HG02763 (cell line): ENCODE measurements around the gene GINS2.

Source experiments
- ATAC-seq: cut with Tn5 transposase; IDR thresholded peaks from one replicate; pipeline ENCODE4 v1.9.1; 2021; ENCODE audit warnings: mild to moderate bottlenecking, moderate library complexity; ENCODE audit not compliant: unreplicated experiment

GINS2 gene

DNA sequence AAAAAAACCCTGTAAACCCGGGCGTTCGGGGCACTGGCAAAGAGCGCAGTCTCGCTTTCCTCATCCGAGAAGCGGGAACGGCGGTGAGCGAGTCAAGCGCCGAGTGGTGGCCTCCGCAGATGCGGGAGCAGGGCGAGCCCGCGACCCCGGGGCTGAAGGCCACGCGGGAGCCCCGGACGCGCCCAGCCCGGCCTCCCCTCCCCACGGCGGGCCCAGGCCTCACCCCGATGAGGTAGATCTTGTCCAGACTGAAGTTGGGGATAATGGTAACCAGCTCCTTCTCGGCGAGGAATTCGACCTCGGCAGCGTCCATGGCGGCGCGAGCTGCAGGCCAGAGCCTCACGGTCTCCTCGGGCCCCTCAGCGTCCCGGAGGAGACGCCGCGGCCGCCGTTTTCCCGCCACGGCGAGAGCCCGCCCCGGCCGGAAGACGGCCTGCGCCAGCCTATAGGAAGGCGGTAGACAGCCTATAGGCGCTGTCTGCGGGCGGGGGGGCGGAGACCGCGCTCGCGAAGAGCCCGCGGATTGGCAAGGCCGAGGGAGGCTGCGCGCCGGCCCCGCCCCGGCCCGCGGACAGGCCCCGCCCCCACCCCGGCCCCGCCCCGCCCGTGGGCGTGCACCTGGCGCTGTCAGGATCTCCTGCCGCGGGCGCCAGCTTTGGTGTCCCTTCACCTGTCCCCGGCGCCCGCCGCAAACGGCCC is at the start of gene GINS2:
Gene GINS2, minus strand, starts transcription at position 369 of the 699 bp plus-strand sequence. Its CDS starts 56 bp downstream, at position 313.
- ATAC-seq = peak; percentile 95

DNA sequence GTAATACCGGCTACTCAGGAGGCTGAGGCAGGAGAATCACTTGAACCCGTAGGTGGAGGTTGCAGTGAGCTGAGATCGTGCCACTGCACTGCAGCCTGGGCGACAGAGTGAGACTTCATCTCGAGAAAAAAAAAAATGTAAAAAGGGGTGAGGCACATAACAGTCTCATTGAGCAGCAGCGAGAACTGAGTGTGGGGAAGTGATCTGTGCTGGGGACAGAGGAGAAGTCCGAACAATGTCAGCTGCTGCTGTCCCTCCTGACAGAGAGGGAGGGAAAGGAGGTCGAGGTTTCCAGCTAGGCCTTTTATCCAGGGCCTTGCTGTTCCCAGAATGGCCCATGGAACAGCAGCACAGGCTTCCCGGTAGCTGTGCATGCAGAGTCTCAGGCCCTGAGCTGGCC is 48.2 kb upstream of the GINS2 start:
- ATAC-seq = no peak

DNA sequence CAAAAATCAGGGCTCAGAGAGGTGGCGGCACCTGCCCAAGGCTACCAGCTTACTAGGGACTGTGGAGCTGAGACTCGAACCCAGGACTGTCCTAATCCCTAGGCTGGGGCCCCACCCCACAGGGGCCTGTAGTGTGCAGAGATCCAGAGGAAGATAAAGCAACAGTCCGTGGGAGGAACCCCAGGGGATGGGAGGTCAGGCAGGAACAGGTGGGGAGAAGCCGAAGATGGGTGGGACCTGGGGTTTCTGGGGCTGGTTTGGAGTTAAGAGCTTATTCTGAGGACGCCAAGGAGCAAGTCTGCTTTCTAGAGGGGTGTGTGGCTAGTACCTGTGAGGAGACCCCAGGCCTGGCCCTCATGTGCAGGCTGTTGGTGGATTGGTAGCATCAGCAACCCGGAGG is 47.2 kb upstream of the GINS2 start:
- no peak for ATAC-seq

DNA sequence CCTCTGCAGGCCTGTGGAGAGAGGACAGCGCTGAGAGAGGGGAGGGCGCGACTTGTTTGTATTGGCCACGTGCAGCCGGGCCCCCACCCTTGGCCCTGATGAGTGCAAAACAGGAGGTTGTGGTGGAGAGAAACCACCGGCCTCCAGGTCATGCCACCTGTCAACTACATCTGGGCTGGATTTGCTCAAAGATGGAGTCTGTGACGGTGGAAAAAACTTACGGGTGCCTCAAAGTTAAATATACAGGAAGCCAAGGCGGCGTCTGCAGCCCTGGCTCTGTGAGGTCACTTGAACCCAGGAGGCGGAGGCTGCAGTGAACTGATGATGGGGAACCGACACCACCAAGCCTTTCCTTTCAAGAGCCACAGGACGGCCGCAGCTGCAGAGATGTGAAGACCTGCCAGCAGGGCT is 46.5 kb upstream of the GINS2 start:
- ATAC-seq = peak; percentile 61

DNA sequence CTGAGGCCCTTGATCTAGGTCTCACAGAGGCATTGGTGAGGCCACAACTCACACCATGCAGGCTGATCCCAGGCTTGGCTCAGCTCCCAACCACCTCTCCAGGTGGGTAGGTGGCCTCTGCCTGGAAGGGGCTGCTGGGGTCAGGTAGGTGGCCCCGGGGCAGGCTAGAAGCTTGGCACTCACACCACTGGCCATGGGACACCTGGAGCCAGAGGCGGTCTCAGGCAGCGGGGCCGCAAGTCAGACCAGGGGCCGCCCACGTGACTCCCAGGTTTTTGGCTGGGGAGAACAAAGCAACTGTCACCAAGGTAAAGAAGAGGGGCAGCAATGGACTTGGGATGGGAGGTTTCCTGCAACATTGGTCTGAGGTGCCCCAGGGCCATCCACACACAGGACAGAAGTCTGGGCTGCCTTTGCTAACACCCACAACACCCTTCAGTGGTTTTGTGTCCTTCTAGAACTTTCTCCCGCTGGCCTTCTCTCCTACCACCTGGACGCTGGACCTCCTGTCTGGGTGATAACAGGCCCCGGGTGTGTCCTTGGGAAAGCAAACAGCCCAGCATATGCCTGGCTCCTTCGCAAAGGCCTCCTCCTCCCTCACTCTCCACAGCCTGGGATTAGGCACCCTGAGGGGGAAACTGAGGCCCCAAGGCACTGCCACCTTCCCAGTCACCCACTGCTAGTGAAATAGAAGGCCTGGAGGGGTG is 45.7 kb upstream of the GINS2 start:
- no peak for ATAC-seq

DNA sequence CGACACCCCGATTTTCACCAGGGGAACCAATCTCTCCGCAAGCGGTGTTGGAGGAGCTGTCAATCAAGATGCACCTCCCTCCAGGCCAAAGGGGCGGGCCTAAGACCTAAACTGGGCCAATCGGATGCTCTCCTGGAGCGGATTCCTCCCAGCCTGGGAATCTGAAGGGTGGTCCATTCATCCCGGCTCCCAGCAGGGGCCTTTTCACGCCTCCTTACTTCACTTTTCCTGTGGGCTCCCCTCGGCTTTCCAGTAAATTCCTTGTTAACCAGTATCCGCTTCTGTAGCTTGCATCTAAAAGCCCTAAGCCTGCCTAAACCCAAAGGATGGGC is 45.1 kb upstream of the GINS2 start:
- no peak for ATAC-seq

DNA sequence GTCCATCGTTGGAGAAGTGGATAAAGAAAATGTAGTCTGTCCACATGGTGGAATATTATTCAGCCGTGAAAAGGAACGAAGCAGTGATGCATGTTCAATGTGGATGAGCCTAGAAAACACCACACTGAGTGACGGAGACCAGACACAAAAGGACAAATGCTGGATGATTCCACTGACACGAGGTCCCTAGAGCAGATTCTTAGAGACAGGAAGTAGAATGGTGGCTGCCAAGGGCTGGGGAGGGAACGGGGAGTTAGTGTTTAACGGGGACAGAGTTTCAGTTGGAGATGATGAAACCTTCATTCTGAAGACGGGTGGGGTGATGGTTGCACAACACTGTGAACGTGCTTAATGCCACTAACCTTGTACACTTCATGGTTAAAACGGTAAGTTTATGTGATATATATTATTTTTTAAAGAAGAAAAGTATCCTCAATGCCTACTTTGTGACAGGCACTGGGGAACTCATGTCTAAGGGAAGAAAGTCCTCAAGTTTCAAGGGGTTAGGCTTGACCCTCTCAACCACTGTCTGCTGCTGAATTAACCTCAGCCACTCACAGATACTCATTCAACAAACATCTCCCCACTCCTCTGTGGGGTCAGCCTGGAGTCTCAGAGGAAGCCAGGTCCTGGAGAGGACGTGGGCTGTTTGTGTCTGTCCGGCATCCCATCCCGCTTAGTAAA is 44.5 kb upstream of the GINS2 start:
- ATAC-seq = no peak

DNA sequence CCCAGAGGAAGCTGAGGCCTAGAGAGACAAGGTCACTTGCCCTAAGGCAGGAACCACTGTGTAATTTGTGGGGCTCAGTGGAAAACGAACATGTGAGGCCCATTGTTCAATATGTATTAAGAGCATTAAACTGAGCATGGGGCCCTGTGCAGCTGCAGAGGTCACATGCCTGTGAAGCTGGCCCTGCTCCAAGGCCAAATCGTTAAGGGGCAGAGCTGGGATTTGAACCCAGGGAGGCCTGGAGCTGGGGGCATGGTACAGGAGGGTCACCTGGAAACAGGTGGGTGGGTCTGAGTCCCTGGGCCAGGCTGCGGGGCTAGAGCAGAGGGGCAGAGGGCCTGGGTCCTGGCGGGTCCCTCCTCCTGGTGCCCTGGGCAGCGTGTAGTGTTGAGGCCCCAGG is 42.4 kb upstream of the GINS2 start:
- ATAC-seq = no peak

DNA sequence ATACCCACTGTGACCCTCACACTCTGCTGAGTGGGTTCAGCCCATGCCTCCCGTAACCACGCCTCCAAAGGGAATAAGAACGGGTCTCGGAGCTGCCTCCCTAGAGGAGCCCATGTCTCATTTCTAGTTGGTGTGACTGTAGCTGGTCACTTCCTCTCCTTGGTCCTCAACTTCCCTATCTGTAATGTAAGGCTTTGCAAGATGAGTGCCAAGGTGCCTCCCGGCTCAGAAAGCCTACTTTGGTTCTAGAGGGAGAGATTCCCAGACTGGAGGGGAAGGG is 41.4 kb upstream of the GINS2 start:
- ATAC-seq = no peak

DNA sequence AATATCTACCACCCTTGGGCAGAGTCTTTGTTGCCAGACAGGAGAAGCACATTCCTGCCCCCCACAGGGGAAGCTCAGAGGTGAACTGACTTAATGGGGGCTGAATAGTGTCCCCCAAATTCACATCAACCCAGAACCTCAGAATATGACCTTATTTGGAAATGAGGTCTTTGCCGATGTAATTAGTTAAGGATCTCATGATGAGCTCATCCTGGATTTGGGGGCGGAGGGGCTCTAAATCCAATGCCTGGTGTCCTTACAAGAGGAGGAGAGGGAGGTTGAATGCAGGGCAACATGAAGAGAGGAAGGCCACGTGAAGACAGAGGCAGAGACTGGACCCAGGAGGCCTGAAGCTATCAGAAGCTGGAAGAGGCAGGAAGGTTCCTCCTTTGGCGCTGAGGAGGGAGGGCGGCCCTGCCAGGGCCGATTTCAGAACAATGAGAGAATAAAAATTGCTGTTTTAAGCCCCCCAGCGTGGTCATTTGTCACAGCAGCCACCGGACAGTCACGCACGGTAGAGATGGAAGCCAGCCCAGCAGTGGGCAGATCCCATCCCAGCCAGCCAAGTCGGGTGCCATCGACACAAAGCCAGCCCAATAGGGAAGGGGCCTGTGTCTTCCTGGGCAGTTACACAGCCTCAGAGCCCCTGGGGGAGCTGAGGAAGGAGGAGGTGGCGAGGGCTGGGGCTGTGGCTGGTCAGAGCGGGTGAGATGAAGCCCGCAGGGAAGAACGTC is 40.9 kb upstream of the GINS2 start:
- no peak for ATAC-seq

DNA sequence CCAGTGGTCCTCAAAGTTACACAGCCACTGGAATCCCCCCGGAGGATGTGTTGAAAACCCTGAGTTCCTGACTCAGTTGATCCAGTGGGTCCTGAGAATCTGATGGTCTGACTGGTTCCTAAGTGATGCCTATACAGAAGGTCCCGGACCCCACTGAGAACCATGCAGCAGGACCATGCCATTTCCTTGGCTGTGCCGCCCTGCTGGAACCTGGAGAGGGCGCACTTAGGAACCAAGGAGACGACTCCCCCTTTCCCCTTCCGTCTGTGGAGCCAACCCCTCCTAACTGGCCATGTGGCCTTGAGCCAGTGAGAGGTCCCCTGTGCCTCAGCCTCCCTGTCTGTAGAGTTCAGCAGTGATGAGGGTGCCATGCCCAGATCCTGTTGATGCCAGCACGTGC is 40.1 kb upstream of the GINS2 start:
- ATAC-seq = no peak

DNA sequence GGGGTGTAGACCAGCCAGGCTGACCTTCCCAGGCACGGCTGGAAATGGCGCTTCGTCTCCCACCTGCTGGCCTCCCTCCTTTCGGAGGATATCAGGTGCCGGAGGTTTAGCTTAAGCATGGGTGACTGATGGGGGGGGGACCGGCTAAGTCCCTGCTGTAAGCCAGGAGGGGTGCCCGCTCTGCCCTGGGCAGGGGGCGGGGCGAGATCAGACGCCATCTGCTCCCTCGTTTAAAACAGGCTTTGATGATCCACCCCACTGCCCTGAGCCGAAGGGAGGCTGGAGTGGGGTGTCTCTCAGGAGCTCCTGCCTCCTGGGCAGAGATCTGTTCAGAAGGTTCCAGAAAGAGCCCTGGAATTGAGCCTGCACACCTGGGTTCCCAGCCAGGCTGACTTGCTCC is 36.2 kb upstream of the GINS2 start:
- ATAC-seq = no peak

DNA sequence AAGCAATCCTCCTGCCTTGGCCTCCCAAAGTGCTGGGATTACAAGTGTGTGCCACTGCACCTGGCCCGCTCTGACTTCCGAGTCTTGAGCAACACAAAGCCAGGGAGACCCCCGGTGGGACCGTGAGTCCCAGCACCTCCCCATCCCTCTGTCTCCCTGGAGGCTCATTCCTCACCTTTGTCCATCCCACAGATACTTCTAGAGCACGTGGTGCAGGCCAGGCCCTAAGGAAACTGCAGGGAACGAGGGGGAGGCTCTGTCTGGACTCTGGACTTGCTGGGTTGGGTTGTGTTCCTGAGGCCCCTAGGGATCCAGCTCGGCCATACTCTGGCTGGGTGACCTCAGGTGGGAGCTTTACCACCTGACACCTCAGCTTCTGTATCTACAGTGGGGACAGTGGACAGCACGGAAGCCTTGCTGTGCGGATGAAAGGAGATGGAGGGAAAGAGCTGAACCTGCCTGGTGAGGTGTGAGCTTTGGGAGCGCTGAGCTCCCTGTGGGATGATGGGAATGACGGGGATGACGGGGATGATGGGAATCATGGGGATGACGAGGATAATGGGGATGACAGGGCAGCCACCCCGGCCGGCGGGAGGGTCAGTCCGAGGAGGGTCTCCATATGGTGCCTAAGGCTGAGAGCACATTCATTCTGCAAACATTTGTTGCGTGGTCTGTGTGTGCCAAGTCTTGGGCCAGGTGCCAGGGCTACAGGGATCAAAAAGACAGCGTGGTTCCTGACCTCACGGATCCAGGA is 35.5 kb upstream of the GINS2 start:
- no peak for ATAC-seq

DNA sequence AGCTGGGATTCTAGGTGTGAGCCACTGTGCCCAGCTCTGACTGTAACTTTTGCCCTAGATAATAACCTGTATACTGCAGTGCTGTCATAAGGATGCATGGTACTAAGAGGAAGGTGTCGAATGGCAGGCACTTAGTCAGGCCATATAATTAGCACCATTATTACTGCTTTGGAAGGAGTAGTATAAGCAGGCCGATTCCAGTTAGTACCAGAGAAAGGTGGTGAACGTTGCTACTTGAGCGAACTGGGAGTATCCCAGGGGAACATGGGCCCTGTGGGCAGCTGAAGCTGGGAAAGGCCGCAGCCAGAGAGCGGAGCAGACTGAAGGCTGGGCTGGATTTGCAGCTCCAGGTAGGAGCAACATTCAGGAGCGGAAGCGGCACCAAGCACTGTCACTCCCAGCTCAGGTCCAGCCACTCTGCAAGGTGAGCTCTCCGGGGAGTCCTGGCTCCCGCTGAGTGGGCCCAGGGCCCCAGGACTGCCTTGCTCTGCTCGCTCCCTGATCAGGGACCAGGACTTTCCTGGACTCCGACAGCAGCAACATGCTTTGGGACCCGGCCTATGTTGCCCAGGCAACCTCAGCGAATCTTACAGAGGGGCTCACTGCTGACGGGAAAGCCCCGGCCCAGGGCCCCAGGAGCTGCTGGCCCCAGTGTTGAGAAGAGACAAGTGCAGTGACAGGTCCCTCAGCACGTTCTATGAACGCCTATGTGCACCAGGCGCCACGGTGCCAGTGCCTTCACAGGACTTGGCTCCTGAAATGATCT is 33.6 kb upstream of the GINS2 start:
- no peak for ATAC-seq

DNA sequence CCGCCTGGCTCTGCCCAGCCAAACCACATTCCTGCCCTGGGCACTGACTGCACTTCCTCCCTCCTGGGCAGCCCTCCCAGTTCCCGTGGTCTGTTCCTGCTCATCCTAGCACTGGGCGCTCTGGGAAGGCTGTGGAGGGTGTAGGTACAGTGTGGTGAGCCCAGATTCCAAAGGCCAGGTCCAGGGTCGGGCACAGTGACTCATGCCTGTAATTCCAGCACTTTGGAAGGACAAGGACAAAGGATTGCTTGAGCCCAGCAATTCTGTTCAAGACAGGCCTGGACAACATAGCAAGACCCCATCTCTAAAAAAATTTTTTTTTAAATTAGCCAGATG is 31.5 kb upstream of the GINS2 start:
- no peak for ATAC-seq

DNA sequence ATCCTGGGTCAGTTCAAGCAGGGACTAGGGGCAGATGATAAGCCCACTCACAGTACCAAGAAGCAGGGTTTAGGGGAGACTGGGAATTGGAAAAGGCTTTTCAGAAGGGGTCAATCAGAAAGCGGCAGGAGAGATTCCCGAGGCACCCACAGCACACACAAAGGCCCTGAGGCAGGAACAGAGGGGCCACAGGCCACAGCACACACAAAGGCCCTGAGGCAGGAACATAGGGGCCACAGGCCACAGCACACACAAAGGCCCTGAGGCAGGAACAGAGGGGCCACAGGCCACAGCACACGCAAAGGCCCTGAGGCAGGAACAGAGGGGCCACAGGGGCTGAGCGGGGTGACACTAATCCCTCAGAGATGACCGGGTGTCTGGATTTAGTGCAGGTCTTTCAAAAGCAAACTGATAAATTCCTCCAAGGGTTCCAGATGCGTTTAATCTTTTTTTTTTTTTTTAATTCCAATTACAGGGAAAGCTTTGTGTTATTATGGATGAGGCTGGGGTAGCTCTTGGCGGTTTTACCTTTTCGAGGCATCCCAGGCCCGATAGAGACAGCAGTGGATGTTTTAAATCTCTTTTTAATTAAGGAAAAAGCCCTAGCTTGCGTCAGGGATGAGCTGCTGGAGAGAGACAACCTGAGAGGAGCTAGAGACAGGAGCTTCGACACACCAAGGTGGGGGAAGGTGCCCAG is 31.0 kb upstream of the GINS2 start:
- ATAC-seq = no peak

DNA sequence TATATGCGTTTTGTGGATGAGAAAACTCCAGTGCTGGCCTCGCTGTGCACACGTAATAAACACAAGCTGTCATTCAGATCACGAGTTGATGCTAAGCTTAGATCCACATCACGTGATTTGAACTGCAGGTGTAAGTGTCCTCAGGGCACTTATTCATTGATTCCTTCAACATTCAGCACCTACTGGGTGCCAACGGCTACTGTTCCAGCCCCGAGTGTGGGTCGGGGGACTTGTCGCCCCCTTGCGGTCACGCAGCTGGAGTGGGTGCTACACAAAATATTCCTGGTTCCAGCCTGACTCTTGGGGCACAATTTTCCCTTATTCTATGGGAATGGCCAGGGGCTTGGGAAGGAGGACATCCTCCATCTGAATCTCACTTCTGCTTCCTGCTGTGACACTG is 29.9 kb upstream of the GINS2 start:
- ATAC-seq = no peak

DNA sequence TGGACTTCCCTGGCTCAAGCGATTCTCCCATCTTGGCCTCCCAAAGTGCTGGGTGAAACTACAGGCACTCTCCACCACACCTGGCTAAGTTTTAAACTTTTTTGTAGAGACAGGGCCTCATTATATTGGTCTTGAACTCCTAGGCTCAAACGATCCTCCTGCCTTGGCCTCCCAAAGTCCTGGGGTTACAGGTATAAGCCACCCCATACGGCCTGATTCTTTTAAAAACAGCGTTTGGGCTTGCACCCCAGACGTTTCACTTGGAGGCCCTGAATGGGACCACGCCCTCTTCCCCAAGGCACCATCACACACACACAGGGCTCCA is 29.4 kb upstream of the GINS2 start:
- ATAC-seq = no peak

DNA sequence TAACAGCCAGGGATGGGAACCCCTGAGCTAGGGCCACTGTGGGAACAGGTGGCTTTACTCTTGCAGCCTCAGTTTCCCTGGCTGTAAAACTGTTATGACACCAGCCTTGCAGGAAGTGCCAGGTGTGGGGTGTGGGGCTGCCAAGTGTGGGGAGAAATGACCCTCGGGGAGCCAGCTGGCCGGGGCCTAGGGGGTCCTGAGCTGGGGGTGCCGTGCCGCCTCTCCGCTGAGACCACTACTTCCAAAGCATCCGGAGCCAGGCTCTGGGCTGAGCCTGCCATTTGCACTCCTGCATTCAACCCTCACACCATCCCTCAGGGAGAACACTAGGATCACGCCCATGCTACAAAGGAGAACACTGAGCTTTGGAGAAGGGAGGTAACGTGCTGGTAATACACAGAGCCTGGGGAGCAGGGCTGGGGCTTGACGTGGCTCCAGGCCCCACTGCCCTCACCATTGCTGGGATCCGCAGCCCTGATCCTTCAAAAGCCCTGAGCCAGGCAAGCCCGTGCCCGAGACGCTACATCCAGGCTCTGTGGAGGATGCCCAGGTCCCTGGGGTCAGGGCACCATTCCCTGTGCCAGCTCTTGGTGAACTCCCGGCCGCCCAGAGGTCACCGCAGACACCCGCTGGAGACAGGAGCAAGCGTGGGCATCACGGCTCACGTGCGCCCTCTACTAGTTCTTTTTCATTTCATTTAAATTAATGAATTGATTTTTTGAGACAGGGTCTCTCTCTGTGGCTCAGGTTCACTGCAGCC is 28.8 kb upstream of the GINS2 start:
- no peak for ATAC-seq
